AG10803 (cell line): ENCODE data around the gene MARCHF10.

Experiments
- DNase-seq: peaks from one replicate; pipeline ENCODE4 v3.0.0; 2010; ENCODE audit warnings: low read depth
- H3K4me3 ChIP-seq: 2 replicates; pipeline ENCODE4 v1.5.1; 2011; ENCODE audit warnings: mild to moderate bottlenecking, low read length, control low read depth
- CTCF ChIP-seq: conservative IDR thresholded peaks from 2 replicates; pipeline ENCODE4 v1.5.1; 2011; ENCODE audit warnings: mild to moderate bottlenecking, low read length, control low read depth, inconsistent platforms

MARCHF10 gene

GRCh38 chr17:62679866-62680377 is 128.2 kb downstream of the MARCHF10 start:
- DNase-seq: no peak
- no peak overlapping the region for H3K4me3 ChIP-seq
- TF ChIP-seq CTCF: no peak

DNA sequence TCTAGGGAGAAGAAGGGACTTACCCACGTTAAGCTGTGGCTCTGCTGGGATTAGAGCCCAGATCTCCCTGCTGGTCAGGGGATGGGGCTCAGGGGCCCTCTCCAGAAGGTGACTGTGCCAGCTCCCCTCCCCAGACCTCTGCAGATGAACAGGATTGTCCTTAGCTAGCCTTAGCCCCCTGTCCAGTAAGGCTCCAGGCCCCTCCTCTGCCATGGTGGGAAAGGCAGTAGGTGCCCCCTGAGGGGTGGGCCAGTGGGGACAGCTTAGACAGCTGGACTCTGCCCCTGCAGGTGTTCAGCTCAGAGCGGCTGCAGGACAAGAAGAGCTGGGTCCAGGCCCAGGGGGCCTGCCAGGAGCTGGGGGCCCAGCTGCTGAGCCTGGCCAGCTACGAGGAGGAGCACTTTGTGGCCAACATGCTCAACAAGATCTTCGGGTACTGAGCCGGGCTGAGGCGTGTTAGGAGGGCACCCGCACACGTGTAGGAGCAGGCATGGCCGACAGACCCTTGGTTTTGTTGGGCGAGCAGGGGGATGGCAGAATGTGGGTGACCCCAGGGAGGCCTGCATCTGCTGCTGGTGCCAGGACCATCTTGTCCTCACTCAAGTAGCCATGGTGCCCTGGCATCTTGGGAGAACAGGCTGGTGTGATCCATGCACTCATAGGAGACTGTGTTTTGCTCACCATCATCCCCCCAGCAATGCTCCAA is 129.7 kb downstream of the MARCHF10 start:
- no peak for DNase-seq
- no peak for TF ChIP-seq CTCF
- no peak overlapping the region for H3K4me3 ChIP-seq

DNA sequence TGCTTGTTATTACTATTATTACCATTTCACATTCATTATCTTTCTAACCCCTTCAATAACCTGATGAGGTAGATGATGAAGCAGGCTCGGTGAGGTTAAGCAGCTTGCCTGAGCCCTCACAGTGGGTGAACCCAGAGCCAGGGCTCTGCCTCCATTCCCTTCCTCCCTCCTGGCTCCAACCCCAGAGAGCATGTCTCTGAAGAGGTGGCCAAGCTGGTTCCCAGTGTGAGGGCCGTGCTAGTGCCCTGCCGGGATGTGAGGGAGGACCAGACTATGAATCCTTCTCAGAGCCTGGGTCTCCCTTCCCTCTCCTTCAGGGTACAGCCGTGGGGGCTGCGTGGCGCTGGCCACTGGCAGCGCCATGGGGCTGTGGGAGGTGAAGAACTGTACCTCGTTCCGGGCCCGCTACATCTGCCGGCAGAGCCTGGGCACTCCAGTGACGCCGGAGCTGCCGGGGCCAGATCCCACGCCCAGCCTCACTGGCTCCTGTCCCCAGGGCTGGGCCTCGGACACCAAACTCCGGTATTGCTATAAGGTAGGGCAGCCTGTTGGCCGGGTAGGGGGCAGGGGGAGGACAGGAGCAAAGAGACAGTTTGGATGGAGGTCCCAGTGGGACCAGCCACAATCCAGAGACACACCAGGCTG is 131.0 kb downstream of the MARCHF10 start:
- no peak for DNase-seq
- H3K4me3 ChIP-seq: no peak overlapping the region
- no peak for TF ChIP-seq CTCF

DNA sequence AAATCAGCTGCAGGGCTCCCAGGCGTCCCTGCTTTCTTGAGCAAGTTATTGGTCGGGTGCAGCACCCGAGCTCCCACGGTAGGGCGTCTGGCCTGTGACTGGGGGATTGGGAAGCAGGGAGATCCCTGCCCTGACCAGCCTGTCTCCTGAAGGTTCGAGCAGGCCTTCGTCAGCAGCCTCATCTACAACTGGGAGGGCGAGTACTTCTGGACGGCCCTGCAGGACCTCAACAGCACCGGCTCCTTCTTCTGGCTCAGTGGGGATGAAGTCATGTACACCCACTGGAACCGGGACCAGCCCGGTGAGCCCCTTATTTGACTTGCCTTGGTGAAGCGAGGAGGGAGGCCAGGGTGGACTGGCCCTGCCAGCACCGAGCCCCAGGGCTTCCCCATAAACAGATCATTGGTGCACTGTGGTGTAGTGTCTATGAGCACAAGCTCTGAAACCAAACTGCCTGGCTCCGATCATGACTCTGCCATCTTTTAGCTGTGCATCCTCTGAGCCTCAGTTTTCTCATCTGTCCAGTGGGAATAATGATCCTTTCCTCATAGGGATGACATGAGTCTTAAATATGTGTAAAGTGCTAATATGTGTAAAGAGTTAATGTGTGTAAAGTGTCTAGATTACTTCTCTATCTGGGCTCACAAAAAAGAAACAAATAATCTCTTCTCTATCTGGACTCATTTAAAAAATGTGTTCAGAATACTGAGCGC is 131.7 kb downstream of the MARCHF10 start:
- no peak overlapping the region for H3K4me3 ChIP-seq
- no peak for TF ChIP-seq CTCF
- no peak for DNase-seq

DNA sequence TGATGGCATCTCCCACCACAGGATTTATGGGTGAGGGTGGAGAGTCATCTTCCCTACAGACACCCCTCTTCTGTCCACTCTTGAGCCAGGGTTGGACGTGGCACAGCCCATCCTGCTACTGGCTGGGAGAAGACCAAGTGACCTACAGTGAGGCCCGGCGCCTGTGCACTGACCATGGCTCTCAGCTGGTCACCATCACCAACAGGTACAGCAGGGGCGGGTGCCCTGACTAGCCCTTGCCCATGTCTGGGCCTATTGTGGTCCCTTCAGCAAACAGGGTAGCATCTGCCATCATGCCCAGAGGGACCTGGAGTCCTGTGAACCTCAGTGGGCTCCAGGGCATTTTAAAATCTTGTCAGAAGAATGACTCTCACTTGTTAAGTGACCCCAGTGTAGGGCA is 132.4 kb downstream of the MARCHF10 start:
- H3K4me3 ChIP-seq: no peak overlapping the region
- no peak for TF ChIP-seq CTCF
- no peak for DNase-seq

DNA sequence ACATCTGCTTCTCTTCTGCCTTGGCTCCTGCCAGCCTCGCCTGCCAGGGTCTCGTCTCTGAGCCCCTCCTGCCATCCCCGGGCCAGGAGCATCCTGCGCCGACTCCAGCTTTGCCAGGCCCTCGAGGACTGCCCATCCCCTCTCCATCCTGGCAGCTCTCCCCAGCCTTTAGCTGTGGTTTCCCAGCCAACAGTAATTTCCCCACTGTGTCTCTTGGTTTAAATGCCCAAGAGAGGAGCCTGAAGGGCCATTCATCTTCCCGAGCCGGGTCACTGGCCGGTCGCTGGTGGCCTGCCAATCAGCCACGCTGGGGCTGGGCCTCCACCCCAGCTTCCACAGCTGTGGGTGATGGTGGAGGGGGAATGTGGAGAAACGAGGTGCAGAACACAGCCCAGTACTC is 132.9 kb downstream of the MARCHF10 start:
- DNase-seq: peak; percentile 66
- no peak for TF ChIP-seq CTCF
- no peak overlapping the region for H3K4me3 ChIP-seq
